Activated CD4-positive, alpha-beta T cell treated with anti-CD3 and anti-CD28 coated beads, Interleukin-2, Interleukin-4, amounts not matched to agents 100 ng/mL and 50 ng/mL, durations not matched to agents 16 hours and 8 hours (primary cell): ENCODE results near the gene CATSPER2.
"Not testable (repeated sequence)": the region's sequence is repeated elsewhere in the genome, so short reads cannot be mapped to it uniquely, and the experiment has no call there.

Source experiments
- DNase-seq: peaks from one replicate; pipeline ENCODE4 v3.0.0-alpha.2; 2020; ENCODE audit warnings: low spot score

The CATSPER2 gene

GRCh38 chr15:43593328-43594190 lies 55.1 kb downstream of the CATSPER2 start, which contains the start of gene CKMT1B:
Gene CKMT1B (plus strand): TSS chr15:43594027. CDS start chr15:43594219, 192 bp downstream.
- not testable (repeated sequence) for DNase-seq

GRCh38 chr15:43592841-43593240 lies 55.8 kb downstream of the CATSPER2 start:
- not testable (repeated sequence) for DNase-seq

- DNase-seq: not testable (repeated sequence)
Observed at GRCh38 chr15:43589778-43590466, 58.7 kb downstream of the CATSPER2 start, which contains the start of gene PPIP5K1. Gene PPIP5K1 (minus strand): TSS chr15:43590208. CDS start chr15:43584504, 5,704 bp downstream.
